ENCODE results near the gene PCNX2. TPM values are rescaled to one million over a fixed set of nuclear protein-coding genes. Genes with fewer than 3 reads are reported as not detected.

Gene PCNX2
- total and polyA plus RNA-seq, 10 of the 15 experiments (the other 5 are each of a cell fraction or from before 2014, with no cell fraction given), result 2.1 to 16.4 (median 8.1) TPM

DNA sequence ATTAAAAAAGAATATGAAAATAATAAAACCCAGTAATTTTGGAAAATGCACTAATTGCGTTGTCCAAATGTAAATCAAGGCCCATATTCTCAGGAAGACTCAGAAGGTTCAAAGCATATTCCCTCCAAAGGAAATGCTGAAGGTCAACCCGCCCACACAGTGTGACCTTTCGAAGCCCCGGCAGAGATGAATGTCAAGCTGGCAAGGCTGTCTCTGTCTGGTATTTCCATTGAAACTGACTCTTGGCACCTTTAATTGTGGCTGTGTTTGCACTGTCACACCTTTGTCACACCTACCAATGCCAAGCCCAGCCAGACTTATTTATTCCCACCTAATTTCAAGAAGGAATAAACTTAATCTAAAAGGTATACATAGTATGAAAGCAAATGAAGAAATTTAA lies 262.6 kb downstream of the PCNX2 start (continued):
- TF ChIP-seq ZBED1 (IDR thresholded peaks at IDR 0.05; ENCODE audit: borderline replicate concordance), result no peak
- TF ChIP-seq SMAD1 (IDR thresholded peaks at IDR 0.05; ENCODE audit: low read depth, partially characterized antibody), result no peak
- TF ChIP-seq MTA3 (IDR thresholded peaks at IDR 0.05; ENCODE audit: borderline replicate concordance, low read length), result no peak
- TF ChIP-seq YY1 (IDR thresholded peaks at IDR 0.05; ENCODE audit: low read depth, low read length), result no peak
- no peak for TF ChIP-seq PML (IDR thresholded peaks at IDR 0.05; ENCODE audit: low read length)

DNA sequence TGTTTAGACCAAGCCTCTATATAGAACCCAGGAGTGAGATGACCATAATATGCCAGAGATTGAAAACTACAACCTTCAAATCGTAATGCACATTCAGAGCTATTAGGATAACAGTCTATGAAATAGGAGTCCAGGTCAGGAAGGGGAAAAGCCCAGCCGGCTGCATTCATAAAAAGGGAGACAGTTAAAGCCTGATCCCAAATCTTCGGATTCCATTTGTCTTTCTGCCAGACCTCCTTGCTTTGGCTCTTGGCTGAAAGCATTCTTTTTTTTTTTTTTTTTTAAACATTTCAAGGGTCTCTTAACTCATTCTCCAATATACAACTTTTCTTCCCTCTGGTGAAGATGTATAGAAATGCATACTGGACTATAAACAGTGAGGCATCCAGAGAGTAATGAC lies 264.0 kb downstream of the PCNX2 start:
- Histone ChIP-seq H3K36me3 (ENCODE audit: control insufficient read depth in 2 of 2, insufficient read depth in 2 of 2, low read length in 1 of 2) (no peaks in the 10 kb centered on the region), H3K27ac (ENCODE audit: control insufficient read depth, insufficient read depth) (no peak overlapping the region), H3K9me3 (replicated peaks; ENCODE audit: control insufficient read depth, insufficient read depth, low read length) (no peaks in the 10 kb centered on the region), H4K20me1 (ENCODE audit: control insufficient read depth, insufficient read depth) (no peaks in the 10 kb centered on the region), H3K79me2 (ENCODE audit: control insufficient read depth, insufficient read depth, low read length) (no peaks in the 10 kb centered on the region), H3K4me2 (ENCODE audit: control insufficient read depth, insufficient read depth) (no peak overlapping the region), H3K27me3 (replicated peaks in 1 of 2; ENCODE audit: control insufficient read depth in 2 of 2, insufficient read depth in 2 of 2, low read length in 1 of 2) (no peaks in the 10 kb centered on the region), H3K9ac (ENCODE audit: control insufficient read depth, insufficient read depth, low read length) (no peak overlapping the region), H3K4me3 (no peak overlapping the region), H3K4me1 (ENCODE audit: control insufficient read depth, insufficient read depth, low read length) (no peaks in the 10 kb centered on the region), H2AFZ (ENCODE audit: control insufficient read depth, low read depth, low read length) (no peak overlapping the region)
- 82% methylated on average over 3 of the region's 3 CpGs for WGBS (ENCODE audit: insufficient coverage, insufficient replicate concordance, low lambda C conversion rate, missing lambda C conversion rate)
- CTCF ChIA-PET, result no interaction called here
- POLR2A ChIA-PET, result interaction anchor here (0.7 kb wide), 1 partner anchor 21 kb away, joined by 7 read pairs; no protein-coding TSS in a partner anchor
- no peak for DNase-seq (ENCODE audit: low read depth, low spot score)
- intact Hi-C loops (cut with micrococcal nuclease; ENCODE audit: unreplicated experiment), result no loop called here
- BruUV-seq (replicated peaks), result no TSS peak
- in situ Hi-C loops (cut with MboI), result no loop called here
- FAIRE-seq, result no peak
- TF ChIP-seq MYC (IDR thresholded peaks at IDR 0.05; ENCODE audit: insufficient read depth, insufficient read length, insufficient replicate concordance, low read length, severe bottlenecking) (no peak), SREBF2 (IDR thresholded peaks at IDR 0.05; ENCODE audit: low read length) (no peak)
- TF ChIP-seq, protein P1, sequence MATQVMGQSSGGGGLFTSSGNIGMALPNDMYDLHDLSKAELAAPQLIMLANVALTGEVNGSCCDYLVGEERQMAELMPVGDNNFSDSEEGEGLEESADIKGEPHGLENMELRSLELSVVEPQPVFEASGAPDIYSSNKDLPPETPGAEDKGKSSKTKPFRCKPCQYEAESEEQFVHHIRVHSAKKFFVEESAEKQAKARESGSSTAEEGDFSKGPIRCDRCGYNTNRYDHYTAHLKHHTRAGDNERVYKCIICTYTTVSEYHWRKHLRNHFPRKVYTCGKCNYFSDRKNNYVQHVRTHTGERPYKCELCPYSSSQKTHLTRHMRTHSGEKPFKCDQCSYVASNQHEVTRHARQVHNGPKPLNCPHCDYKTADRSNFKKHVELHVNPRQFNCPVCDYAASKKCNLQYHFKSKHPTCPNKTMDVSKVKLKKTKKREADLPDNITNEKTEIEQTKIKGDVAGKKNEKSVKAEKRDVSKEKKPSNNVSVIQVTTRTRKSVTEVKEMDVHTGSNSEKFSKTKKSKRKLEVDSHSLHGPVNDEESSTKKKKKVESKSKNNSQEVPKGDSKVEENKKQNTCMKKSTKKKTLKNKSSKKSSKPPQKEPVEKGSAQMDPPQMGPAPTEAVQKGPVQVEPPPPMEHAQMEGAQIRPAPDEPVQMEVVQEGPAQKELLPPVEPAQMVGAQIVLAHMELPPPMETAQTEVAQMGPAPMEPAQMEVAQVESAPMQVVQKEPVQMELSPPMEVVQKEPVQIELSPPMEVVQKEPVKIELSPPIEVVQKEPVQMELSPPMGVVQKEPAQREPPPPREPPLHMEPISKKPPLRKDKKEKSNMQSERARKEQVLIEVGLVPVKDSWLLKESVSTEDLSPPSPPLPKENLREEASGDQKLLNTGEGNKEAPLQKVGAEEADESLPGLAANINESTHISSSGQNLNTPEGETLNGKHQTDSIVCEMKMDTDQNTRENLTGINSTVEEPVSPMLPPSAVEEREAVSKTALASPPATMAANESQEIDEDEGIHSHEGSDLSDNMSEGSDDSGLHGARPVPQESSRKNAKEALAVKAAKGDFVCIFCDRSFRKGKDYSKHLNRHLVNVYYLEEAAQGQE (IDR thresholded peaks at IDR 0.05; ENCODE audit: low read depth, low read length), result no peak
- SMC1A ChIA-PET (ENCODE audit: uncharacterized antibody, unreplicated experiment), result no interaction called here
- no peak for ATAC-seq
- RAD21 ChIA-PET (ENCODE audit: unreplicated experiment), result no interaction called here

Data from GM12878 (cell line).